HepG2 (cell line): Measurements from ENCODE around the gene TUBB.

ENCODE experiments used
- ATAD3A ChIP-seq: sonication (generic); formaldehyde crosslinking; IDR thresholded peaks from 2 replicates; pipeline ENCODE4 v1.4.0; 2020; ENCODE audit warnings: missing genetic modification reagents
- HDAC2 ChIP-seq: sonication (generic); formaldehyde crosslinking; IDR thresholded peaks from 2 replicates; pipeline ENCODE4 v1.4.0; 2020; ENCODE audit warnings: missing genetic modification reagents
- TF ChIP-seq, protein P1 (sequence below): sonication (generic); formaldehyde crosslinking; IDR thresholded peaks from 2 replicates; pipeline ENCODE4 v1.5.0; 2020; ENCODE audit warnings: missing genetic modification reagents
- TF ChIP-seq, protein P2 (sequence below): sonication (generic); formaldehyde crosslinking; IDR thresholded peaks from 2 replicates; pipeline ENCODE4 v1.5.0; 2020; ENCODE audit warnings: mild to moderate bottlenecking, missing genetic modification reagents, moderate library complexity
- TF ChIP-seq, protein P3 (sequence below), 2 experiments: IDR thresholded peaks; 2 replicates each; pipeline ENCODE4 v1.6.1; 2011 to 2012; ENCODE audit warnings: low read length in 2 of 2, borderline replicate concordance in 1 of 2, low read depth in 1 of 2, mild to moderate bottlenecking in 1 of 2, moderate library complexity in 1 of 2

DNA sequence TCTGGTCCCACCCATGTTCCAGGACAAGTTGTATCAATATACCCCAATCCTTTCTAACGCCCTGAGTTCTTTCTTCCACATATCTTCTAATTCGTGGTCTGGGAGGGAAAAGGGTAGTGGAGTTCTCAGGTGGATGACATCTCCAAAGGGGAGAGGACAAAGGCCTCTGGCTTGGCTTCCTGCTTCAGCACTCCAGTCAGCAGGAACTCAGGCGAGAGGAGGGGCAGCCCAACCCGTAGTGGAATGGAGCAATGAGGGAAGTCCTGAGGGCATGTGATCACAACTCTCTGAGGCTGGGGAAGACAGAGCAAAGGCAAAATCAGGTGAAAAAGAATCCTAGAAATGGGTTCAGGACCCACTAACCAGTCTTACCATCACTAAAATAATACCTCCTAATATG, 19.8 kb upstream of the TUBB start:
- TF ChIP-seq, protein P1, sequence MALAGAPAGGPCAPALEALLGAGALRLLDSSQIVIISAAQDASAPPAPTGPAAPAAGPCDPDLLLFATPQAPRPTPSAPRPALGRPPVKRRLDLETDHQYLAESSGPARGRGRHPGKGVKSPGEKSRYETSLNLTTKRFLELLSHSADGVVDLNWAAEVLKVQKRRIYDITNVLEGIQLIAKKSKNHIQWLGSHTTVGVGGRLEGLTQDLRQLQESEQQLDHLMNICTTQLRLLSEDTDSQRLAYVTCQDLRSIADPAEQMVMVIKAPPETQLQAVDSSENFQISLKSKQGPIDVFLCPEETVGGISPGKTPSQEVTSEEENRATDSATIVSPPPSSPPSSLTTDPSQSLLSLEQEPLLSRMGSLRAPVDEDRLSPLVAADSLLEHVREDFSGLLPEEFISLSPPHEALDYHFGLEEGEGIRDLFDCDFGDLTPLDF (CRISPR knock-in tag) = no peak
- TF ChIP-seq, protein P2, sequence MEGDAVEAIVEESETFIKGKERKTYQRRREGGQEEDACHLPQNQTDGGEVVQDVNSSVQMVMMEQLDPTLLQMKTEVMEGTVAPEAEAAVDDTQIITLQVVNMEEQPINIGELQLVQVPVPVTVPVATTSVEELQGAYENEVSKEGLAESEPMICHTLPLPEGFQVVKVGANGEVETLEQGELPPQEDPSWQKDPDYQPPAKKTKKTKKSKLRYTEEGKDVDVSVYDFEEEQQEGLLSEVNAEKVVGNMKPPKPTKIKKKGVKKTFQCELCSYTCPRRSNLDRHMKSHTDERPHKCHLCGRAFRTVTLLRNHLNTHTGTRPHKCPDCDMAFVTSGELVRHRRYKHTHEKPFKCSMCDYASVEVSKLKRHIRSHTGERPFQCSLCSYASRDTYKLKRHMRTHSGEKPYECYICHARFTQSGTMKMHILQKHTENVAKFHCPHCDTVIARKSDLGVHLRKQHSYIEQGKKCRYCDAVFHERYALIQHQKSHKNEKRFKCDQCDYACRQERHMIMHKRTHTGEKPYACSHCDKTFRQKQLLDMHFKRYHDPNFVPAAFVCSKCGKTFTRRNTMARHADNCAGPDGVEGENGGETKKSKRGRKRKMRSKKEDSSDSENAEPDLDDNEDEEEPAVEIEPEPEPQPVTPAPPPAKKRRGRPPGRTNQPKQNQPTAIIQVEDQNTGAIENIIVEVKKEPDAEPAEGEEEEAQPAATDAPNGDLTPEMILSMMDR (CRISPR knock-in tag) = no peak
- no peak for TF ChIP-seq ATAD3A (CRISPR knock-in tag)
- TF ChIP-seq, protein P3, sequence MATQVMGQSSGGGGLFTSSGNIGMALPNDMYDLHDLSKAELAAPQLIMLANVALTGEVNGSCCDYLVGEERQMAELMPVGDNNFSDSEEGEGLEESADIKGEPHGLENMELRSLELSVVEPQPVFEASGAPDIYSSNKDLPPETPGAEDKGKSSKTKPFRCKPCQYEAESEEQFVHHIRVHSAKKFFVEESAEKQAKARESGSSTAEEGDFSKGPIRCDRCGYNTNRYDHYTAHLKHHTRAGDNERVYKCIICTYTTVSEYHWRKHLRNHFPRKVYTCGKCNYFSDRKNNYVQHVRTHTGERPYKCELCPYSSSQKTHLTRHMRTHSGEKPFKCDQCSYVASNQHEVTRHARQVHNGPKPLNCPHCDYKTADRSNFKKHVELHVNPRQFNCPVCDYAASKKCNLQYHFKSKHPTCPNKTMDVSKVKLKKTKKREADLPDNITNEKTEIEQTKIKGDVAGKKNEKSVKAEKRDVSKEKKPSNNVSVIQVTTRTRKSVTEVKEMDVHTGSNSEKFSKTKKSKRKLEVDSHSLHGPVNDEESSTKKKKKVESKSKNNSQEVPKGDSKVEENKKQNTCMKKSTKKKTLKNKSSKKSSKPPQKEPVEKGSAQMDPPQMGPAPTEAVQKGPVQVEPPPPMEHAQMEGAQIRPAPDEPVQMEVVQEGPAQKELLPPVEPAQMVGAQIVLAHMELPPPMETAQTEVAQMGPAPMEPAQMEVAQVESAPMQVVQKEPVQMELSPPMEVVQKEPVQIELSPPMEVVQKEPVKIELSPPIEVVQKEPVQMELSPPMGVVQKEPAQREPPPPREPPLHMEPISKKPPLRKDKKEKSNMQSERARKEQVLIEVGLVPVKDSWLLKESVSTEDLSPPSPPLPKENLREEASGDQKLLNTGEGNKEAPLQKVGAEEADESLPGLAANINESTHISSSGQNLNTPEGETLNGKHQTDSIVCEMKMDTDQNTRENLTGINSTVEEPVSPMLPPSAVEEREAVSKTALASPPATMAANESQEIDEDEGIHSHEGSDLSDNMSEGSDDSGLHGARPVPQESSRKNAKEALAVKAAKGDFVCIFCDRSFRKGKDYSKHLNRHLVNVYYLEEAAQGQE (IDR thresholded peaks at IDR 0.05; ENCODE audit: borderline replicate concordance in 1 of 2, low read depth in 1 of 2, low read length in 2 of 2) = no peak
- no peak for TF ChIP-seq HDAC2 (CRISPR knock-in tag)
